NB4 (cell line): ENCODE results near the gene PSMB3.

Experiments used
- DNase-seq: peaks from one replicate; pipeline ENCODE4 v3.0.0; 2010; ENCODE audit warnings: low read depth
- H3K4me3 ChIP-seq: one replicate; pipeline ENCODE4 v1.5.1; 2011; ENCODE audit warnings: mild to moderate bottlenecking, low read depth, low read length, moderate library complexity
- CTCF ChIP-seq: IDR thresholded peaks from one replicate; pipeline ENCODE4 v1.5.1; 2012; ENCODE audit warnings: low read depth, low read length
- MYC ChIP-seq: IDR thresholded peaks from 2 replicates; pipeline ENCODE4 v1.6.1; 2011; ENCODE audit warnings: low read depth, low read length
- POLR2A ChIP-seq: IDR thresholded peaks from 2 replicates; pipeline ENCODE4 v1.6.1; 2011; ENCODE audit warnings: mild to moderate bottlenecking; ENCODE audit not compliant: insufficient read length; ENCODE audit errors: extremely low read depth
- TF ChIP-seq, protein P1 (sequence below): IDR thresholded peaks from 2 replicates; pipeline ENCODE4 v1.6.1; 2011; ENCODE audit warnings: low read depth, low read length

The PSMB3 gene

DNA sequence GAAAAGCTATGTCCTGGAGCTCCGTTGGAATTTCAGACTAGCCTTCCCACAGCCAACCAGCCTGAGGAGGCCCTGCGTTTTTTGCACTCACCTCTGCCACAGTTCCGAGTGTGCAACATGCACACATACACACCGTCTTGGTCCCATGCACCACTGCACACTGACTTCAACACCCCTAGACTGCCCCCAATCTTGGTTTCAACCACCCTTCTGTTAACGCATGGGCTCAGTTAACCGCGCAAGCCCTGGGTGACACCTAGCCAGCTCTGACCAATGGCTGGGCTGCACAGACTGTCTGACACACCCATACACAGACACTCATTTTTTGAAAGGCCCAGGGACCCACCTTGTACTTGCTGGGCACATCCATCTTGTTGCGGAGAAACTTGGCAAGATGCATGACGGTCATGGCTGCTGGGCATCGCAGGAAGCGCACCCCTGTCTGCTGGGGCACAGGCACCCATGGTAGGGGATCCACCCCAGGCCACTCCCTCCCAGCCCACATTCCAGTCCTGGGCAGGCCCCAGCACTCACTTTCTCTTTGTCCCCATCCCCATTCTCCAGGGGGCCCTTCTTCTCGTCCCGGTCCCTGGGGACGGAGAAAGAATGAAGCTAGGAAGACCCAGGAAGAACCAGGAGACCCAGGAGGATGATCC lies 14.4 kb upstream of the PSMB3 start:
- no peak for DNase-seq
- TF ChIP-seq CTCF, result no peak
- TF ChIP-seq, protein P1, sequence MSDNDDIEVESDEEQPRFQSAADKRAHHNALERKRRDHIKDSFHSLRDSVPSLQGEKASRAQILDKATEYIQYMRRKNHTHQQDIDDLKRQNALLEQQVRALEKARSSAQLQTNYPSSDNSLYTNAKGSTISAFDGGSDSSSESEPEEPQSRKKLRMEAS, result no peak
- TF ChIP-seq POLR2A, result no peak
- no peak for TF ChIP-seq MYC

GRCh38 chr17:38738686-38739085 lies 13.9 kb upstream of the PSMB3 start:
- no peak for DNase-seq
- H3K4me3 ChIP-seq, result no peak overlapping the region
- TF ChIP-seq POLR2A, result no peak
- no peak for TF ChIP-seq CTCF
- TF ChIP-seq, protein P1, result no peak
- TF ChIP-seq MYC, result no peak

More for the DNA sequence above, 14.4 kb upstream of the PSMB3 start:
- H3K4me3 ChIP-seq, result no peak overlapping the region

GRCh38 chr17:38739305-38739704 lies 13.2 kb upstream of the PSMB3 start:
- no peak for TF ChIP-seq CTCF
- no peak for TF ChIP-seq POLR2A
- TF ChIP-seq, protein P1, result no peak
- no peak for TF ChIP-seq MYC
- no peak for DNase-seq
- H3K4me3 ChIP-seq, result no peak overlapping the region

GRCh38 chr17:38740044-38740443 lies 12.5 kb upstream of the PSMB3 start:
- TF ChIP-seq, protein P1, result no peak
- TF ChIP-seq CTCF (no peak), MYC (no peak), POLR2A (no peak)
- DNase-seq, result no peak
- no peak overlapping the region for H3K4me3 ChIP-seq

- H3K4me3 ChIP-seq, result no peak overlapping the region
- TF ChIP-seq CTCF (no peak), MYC (no peak), POLR2A (no peak)
- TF ChIP-seq, protein P1, result no peak
- DNase-seq, result no peak
These were observed 11.7 kb upstream of the PSMB3 start for GRCh38 chr17:38740806-38741205.
